DOHH2 (cell line): ENCODE data around the gene NENF.

Experiments
- EZH2phosphoT487 ChIP-seq: fragments of 200-600 bp; sonication (generic); IDR thresholded peaks from 2 replicates; pipeline ENCODE4 v1.6.1; 2017; ENCODE audit warnings: borderline replicate concordance, mild to moderate bottlenecking, antibody characterized with exemption, low read length, moderate library complexity, mixed read lengths
- TF ChIP-seq, protein P1 (sequence below): fragments of 200-600 bp; sonication (generic); IDR thresholded peaks from one replicate; pipeline ENCODE4 v1.5.1; 2014; ENCODE audit warnings: antibody characterized with exemption, mild to moderate bottlenecking, low read depth, low read length; ENCODE audit not compliant: poor library complexity, severe bottlenecking

DNA sequence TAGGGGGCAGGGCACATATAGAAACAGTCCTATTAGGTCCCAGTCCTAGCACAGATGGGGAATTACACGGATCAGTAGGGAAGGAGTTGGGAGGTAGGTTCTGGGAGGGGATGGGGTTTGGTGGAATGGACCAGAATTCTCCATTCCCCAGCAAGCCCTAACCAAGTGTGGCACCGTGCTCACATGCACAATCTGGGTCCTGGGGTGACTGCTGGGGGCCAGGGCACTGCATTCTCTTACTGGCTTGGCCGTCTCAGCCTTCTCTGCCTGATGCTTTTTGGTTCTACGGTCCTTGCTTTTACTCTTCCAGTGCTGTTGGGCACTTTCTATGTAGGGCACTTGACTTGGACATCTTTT, 53.9 kb downstream of the NENF start:
- TF ChIP-seq, protein P1, sequence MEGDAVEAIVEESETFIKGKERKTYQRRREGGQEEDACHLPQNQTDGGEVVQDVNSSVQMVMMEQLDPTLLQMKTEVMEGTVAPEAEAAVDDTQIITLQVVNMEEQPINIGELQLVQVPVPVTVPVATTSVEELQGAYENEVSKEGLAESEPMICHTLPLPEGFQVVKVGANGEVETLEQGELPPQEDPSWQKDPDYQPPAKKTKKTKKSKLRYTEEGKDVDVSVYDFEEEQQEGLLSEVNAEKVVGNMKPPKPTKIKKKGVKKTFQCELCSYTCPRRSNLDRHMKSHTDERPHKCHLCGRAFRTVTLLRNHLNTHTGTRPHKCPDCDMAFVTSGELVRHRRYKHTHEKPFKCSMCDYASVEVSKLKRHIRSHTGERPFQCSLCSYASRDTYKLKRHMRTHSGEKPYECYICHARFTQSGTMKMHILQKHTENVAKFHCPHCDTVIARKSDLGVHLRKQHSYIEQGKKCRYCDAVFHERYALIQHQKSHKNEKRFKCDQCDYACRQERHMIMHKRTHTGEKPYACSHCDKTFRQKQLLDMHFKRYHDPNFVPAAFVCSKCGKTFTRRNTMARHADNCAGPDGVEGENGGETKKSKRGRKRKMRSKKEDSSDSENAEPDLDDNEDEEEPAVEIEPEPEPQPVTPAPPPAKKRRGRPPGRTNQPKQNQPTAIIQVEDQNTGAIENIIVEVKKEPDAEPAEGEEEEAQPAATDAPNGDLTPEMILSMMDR: no peak
- TF ChIP-seq EZH2phosphoT487: no peak
